Erythroblast (primary cell): ENCODE data around the gene EIF1AY.

ENCODE experiments used
- GATA1 ChIP-seq: IDR thresholded peaks from 2 replicates; pipeline ENCODE4 v1.6.1; 2011; ENCODE audit warnings: low read depth, mild to moderate bottlenecking, control low read depth, low read length, moderate library complexity
- POLR2A ChIP-seq: IDR thresholded peaks from 2 replicates; pipeline ENCODE4 v1.6.1; 2011; ENCODE audit warnings: mild to moderate bottlenecking, low read length

DNA sequence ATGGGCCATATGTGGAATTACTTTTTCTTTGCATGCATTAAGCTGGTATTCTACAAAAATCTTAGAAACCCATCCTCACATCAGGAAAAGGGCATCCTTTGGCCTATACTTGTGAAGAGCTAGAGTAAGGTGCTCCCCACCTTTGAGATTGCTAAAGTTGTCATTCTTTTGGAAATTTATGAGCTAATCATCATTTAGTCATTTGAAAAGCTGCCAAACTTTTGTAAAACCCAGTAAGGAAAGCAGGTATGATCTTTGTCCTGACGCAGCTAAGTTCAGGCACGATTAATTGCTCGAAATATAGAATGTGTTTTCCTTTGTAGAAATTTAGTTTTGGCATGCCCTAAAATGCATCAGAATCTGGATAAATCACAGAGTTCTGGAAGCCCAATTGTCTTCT lies 2.6 kb downstream of the EIF1AY start:
- TF ChIP-seq POLR2A = no peak
- no peak for TF ChIP-seq GATA1
